BLaER1 (cell line): ENCODE results near the gene MAGIX.
A peak's percentile ranks its signal among the peaks of the same experiment; 100 is the strongest.
"Not testable (repeated sequence)": the region's sequence is repeated elsewhere in the genome, so short reads cannot be mapped to it uniquely, and the experiment has no call there.

Experiments used
- H3K27ac ChIP-seq: shearing (Covaris generic); formaldehyde crosslinking; 2 replicates; pipeline ENCODE4 v1.8.1; 2022
- H3K27me3 ChIP-seq: shearing (Covaris generic); formaldehyde crosslinking; 2 replicates; pipeline ENCODE4 v1.8.1; 2022
- H3K36me3 ChIP-seq: shearing (Covaris generic); formaldehyde crosslinking; 2 replicates; pipeline ENCODE4 v1.8.1; 2022
- H3K4me1 ChIP-seq: shearing (Covaris generic); formaldehyde crosslinking; 2 replicates; pipeline ENCODE4 v1.8.1; 2022
- H3K4me2 ChIP-seq: shearing (Covaris generic); formaldehyde crosslinking; 2 replicates; pipeline ENCODE4 v1.8.1; 2022
- H3K4me3 ChIP-seq: shearing (Covaris generic); formaldehyde crosslinking; 2 replicates; pipeline ENCODE4 v1.8.1; 2022
- H3K9ac ChIP-seq: shearing (Covaris generic); formaldehyde crosslinking; 2 replicates; pipeline ENCODE4 v1.8.1; 2022
- H3K9me3 ChIP-seq: shearing (Covaris generic); formaldehyde crosslinking; 2 replicates; pipeline ENCODE4 v1.8.1; 2022
- H4K20me1 ChIP-seq: shearing (Covaris generic); formaldehyde crosslinking; 2 replicates; pipeline ENCODE4 v1.8.1; 2022
- Cebpa-rat ChIP-seq: shearing (Covaris generic); IDR thresholded peaks from 2 replicates; pipeline ENCODE4 v1.8.1; 2022

MAGIX gene

GRCh38 chrX:49166914-49167739 lies 4.6 kb downstream of the MAGIX start:
- Histone ChIP-seq H3K27ac (peak overlapping the region; percentile 75), H3K4me2 (peak overlapping the region; percentile 76), H4K20me1 (no peaks in the 10 kb centered on the region), H3K36me3 (no peaks in the 10 kb centered on the region), H3K27me3 (0 out of 2 replicates have a peak, but pooled peaks cover 5% of the 10 kb centered on the region), H3K4me1 (peaks cover 50% of the 10 kb centered on the region), H3K4me3 (peak overlapping the region; percentile 58), H3K9ac (peak overlapping the region; percentile 68), H3K9me3 (peaks cover 20% of the 10 kb centered on the region)
- TF ChIP-seq Cebpa-rat = no peak

GRCh38 chrX:49167740-49168108 lies 5.2 kb downstream of the MAGIX start:
- Histone ChIP-seq H3K4me3 (peak overlapping the region; percentile 58), H3K27ac (peak overlapping the region; percentile 75), H4K20me1 (no peaks in the 10 kb centered on the region), H3K36me3 (no peaks in the 10 kb centered on the region), H3K4me2 (peak overlapping the region; percentile 76), H3K9ac (peak overlapping the region; percentile 68), H3K27me3 (0 out of 2 replicates have a peak, but pooled peaks cover 5% of the 10 kb centered on the region), H3K4me1 (peaks cover 52% of the 10 kb centered on the region), H3K9me3 (peaks cover 22% of the 10 kb centered on the region)
- no peak for TF ChIP-seq Cebpa-rat

- Histone ChIP-seq H4K20me1 (no peaks in the 10 kb centered on the region), H3K9ac (peak within 1 kb of the TSS; percentile 78), H3K27ac (peak within 1 kb of the TSS; percentile 73), H3K36me3 (peaks cover 27% of the 10 kb centered on the region), H3K4me2 (peak within 1 kb of the TSS; percentile 77), H3K27me3 (0 out of 2 replicates have a peak, but pooled peaks cover 5% of the 10 kb centered on the region), H3K4me1 (peaks cover 34% of the 10 kb centered on the region), H3K9me3 (peaks cover 29% of the 10 kb centered on the region), H3K4me3 (peak within 1 kb of the TSS; percentile 70)
- no peak for TF ChIP-seq Cebpa-rat
Observed at GRCh38 chrX:49171752-49172279, 9.3 kb downstream of the MAGIX start, which contains the start of gene PLP2. Gene PLP2 (plus strand): TSS chrX:49171898. CDS start chrX:49172001, 103 bp downstream.

GRCh38 chrX:49172280-49172780 lies 9.8 kb downstream of the MAGIX start:
- peaks cover 32% of the 10 kb centered on the region for H3K36me3 ChIP-seq
- H3K4me3 ChIP-seq = peak overlapping the region; percentile 70
- peak overlapping the region; percentile 73 for H3K27ac ChIP-seq
- peak overlapping the region; percentile 78 for H3K9ac ChIP-seq
- H3K4me1 ChIP-seq = peaks cover 31% of the 10 kb centered on the region
- H3K27me3 ChIP-seq = 0 out of 2 replicates have a peak, but pooled peaks cover 5% of the 10 kb centered on the region
- peak overlapping the region; percentile 77 for H3K4me2 ChIP-seq
- H3K9me3 ChIP-seq = peaks cover 31% of the 10 kb centered on the region
- no peak for TF ChIP-seq Cebpa-rat
- no peaks in the 10 kb centered on the region for H4K20me1 ChIP-seq

- H3K27ac ChIP-seq, H3K4me3 ChIP-seq, H3K27me3 ChIP-seq, H4K20me1 ChIP-seq, H3K9ac ChIP-seq: not testable (repeated sequence)
- H3K4me1 ChIP-seq = peaks cover 20% of the 10 kb centered on the region
- H3K4me2 ChIP-seq = peak overlapping the region; percentile 77; the same call in 1 of the 2 replicates
- H3K36me3 ChIP-seq = peaks cover 43% of the 10 kb centered on the region
- H3K9me3 ChIP-seq = peaks cover 31% of the 10 kb centered on the region
Observed at GRCh38 chrX:49173544-49173943, 11.0 kb downstream of the MAGIX start.

GRCh38 chrX:49174723-49175122 lies 12.2 kb downstream of the MAGIX start:
- Histone ChIP-seq H3K4me3 (no peak overlapping the region), H3K9me3 (peaks cover 31% of the 10 kb centered on the region), H3K9ac (no peak overlapping the region), H3K27ac (no peak overlapping the region), H4K20me1 (no peaks in the 10 kb centered on the region), H3K4me1 (peaks cover 14% of the 10 kb centered on the region), H3K27me3 (0 out of 2 replicates have a peak, but pooled peaks cover 2% of the 10 kb centered on the region), H3K36me3 (peaks cover 55% of the 10 kb centered on the region), H3K4me2 (no peak overlapping the region)
- TF ChIP-seq Cebpa-rat = no peak

- H3K36me3 ChIP-seq = peaks cover 63% of the 10 kb centered on the region
- no peak overlapping the region for H3K9ac ChIP-seq
- H3K4me3 ChIP-seq = no peak overlapping the region
- no peak for TF ChIP-seq Cebpa-rat
- peaks cover 31% of the 10 kb centered on the region for H3K9me3 ChIP-seq
- peaks cover 9% of the 10 kb centered on the region for H3K4me1 ChIP-seq
- H3K27ac ChIP-seq = no peak overlapping the region
- H3K27me3 ChIP-seq = no peaks in the 10 kb centered on the region
- H3K4me2 ChIP-seq = no peak overlapping the region
- no peaks in the 10 kb centered on the region for H4K20me1 ChIP-seq
Observed at GRCh38 chrX:49175435-49176274, 13.1 kb downstream of the MAGIX start.

- Histone ChIP-seq H3K9me3 (peaks cover 30% of the 10 kb centered on the region), H3K27me3 (no peaks in the 10 kb centered on the region), H3K36me3 (peaks cover 68% of the 10 kb centered on the region), H4K20me1 (no peaks in the 10 kb centered on the region), H3K27ac (no peak overlapping the region), H3K4me1 (peaks cover 9% of the 10 kb centered on the region), H3K4me2 (no peak overlapping the region), H3K9ac (no peak overlapping the region), H3K4me3 (no peak overlapping the region)
- no peak for TF ChIP-seq Cebpa-rat
Observed at GRCh38 chrX:49176421-49177326, 14.1 kb downstream of the MAGIX start.
